ENCODE results near the gene FBLN2.

The FBLN2 gene

GRCh38 chr3:13541691-13542090, 7.2 kb upstream of the FBLN2 start:
- TF ChIP-seq CTCF (IDR thresholded peaks at IDR 0.05; ENCODE audit: insufficient read depth, low read length) = no peak
- no peak for TF ChIP-seq GABPA (IDR thresholded peaks at IDR 0.05; ENCODE audit: low read depth)
- TF ChIP-seq POLR2AphosphoS5 (IDR thresholded peaks at IDR 0.05; ENCODE audit: low read depth) = no peak
- TF ChIP-seq SPI1 (IDR thresholded peaks at IDR 0.05; ENCODE audit: borderline replicate concordance, low read depth) = no peak
- TF ChIP-seq, protein P1, sequence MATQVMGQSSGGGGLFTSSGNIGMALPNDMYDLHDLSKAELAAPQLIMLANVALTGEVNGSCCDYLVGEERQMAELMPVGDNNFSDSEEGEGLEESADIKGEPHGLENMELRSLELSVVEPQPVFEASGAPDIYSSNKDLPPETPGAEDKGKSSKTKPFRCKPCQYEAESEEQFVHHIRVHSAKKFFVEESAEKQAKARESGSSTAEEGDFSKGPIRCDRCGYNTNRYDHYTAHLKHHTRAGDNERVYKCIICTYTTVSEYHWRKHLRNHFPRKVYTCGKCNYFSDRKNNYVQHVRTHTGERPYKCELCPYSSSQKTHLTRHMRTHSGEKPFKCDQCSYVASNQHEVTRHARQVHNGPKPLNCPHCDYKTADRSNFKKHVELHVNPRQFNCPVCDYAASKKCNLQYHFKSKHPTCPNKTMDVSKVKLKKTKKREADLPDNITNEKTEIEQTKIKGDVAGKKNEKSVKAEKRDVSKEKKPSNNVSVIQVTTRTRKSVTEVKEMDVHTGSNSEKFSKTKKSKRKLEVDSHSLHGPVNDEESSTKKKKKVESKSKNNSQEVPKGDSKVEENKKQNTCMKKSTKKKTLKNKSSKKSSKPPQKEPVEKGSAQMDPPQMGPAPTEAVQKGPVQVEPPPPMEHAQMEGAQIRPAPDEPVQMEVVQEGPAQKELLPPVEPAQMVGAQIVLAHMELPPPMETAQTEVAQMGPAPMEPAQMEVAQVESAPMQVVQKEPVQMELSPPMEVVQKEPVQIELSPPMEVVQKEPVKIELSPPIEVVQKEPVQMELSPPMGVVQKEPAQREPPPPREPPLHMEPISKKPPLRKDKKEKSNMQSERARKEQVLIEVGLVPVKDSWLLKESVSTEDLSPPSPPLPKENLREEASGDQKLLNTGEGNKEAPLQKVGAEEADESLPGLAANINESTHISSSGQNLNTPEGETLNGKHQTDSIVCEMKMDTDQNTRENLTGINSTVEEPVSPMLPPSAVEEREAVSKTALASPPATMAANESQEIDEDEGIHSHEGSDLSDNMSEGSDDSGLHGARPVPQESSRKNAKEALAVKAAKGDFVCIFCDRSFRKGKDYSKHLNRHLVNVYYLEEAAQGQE (IDR thresholded peaks at IDR 0.05; ENCODE audit: insufficient replicate concordance, low read depth) = no peak
- H3K27me3 ChIP-seq (ENCODE audit: insufficient read depth, poor library complexity, severe bottlenecking) = no peaks in the 10 kb centered on the region
- H3K27ac ChIP-seq (replicated peaks) = no peak overlapping the region
- no peak overlapping the region for H3K4me3 ChIP-seq (replicated peaks; ENCODE audit: insufficient read depth, low read length)
- no peak for DNase-seq (ENCODE audit: low read depth in 1 of 2, low spot score in 1 of 2)

DNA sequence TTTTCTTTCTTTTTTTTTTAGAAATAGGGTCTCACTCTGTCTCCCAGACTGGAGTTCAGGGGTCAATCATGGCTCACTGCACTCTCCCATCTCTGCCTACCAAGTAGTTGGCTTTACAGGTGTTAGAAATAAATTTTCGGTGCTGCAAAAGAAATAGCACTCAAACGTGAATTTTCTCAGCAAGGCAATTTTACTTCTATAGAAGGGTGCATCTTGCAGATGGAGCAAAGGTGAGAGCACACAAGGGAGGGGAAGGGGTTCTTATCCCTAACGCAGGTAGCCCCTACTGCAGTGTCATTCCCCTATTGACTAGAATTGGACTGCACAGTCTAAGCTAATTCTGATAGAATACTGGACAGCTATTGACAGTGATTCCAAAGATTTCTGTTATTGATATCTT, 6.8 kb upstream of the FBLN2 start:
- TF ChIP-seq CTCF (IDR thresholded peaks at IDR 0.05; ENCODE audit: insufficient read depth, low read length) (no peak), POLR2AphosphoS5 (IDR thresholded peaks at IDR 0.05; ENCODE audit: low read depth) (no peak), GABPA (IDR thresholded peaks at IDR 0.05; ENCODE audit: low read depth) (no peak), SPI1 (IDR thresholded peaks at IDR 0.05; ENCODE audit: borderline replicate concordance, low read depth) (no peak)
- TF ChIP-seq, protein P1 (IDR thresholded peaks at IDR 0.05; ENCODE audit: insufficient replicate concordance, low read depth) = no peak
- Histone ChIP-seq H3K27ac (replicated peaks) (no peak overlapping the region), H3K27me3 (ENCODE audit: insufficient read depth, poor library complexity, severe bottlenecking) (no peaks in the 10 kb centered on the region), H3K4me3 (replicated peaks; ENCODE audit: insufficient read depth, low read length) (no peak overlapping the region)
- DNase-seq (ENCODE audit: low read depth in 1 of 2, low spot score in 1 of 2) = no peak

DNA sequence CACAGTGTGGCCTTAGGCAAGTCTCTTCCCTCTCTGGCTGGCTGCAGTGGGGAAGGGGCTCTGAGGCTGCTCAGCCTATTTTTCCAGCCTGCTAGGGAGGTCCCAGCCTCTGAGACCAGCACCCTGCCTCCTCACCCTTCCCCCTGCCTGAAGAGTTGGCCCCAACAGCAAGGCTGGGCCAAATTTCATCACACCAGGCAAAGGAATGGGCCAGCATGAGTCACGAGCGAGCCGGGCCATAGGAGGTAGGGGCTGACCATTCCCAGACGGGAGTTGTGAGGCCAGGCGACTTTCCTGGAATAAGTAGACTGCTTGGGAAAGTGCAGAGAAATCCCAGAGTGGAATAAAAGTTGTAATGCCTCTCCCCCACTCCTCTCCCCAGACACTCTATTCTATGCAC, 5.7 kb upstream of the FBLN2 start:
- no peak overlapping the region for H3K4me3 ChIP-seq (replicated peaks; ENCODE audit: insufficient read depth, low read length)
- DNase-seq (ENCODE audit: low read depth in 1 of 2, low spot score in 1 of 2) = no peak
- no peak overlapping the region for H3K27ac ChIP-seq (replicated peaks)
- TF ChIP-seq GABPA (IDR thresholded peaks at IDR 0.05; ENCODE audit: low read depth) = no peak
- TF ChIP-seq POLR2AphosphoS5 (IDR thresholded peaks at IDR 0.05; ENCODE audit: low read depth) = no peak
- TF ChIP-seq, protein P1 (IDR thresholded peaks at IDR 0.05; ENCODE audit: insufficient replicate concordance, low read depth) = no peak
- TF ChIP-seq SPI1 (IDR thresholded peaks at IDR 0.05; ENCODE audit: borderline replicate concordance, low read depth) = no peak
- TF ChIP-seq CTCF (IDR thresholded peaks at IDR 0.05; ENCODE audit: insufficient read depth, low read length) = no peak
- peaks cover 9% of the 10 kb centered on the region for H3K27me3 ChIP-seq (ENCODE audit: insufficient read depth, poor library complexity, severe bottlenecking)

All from HL-60 (cell line).